Measurements from ENCODE around the gene HNRNPA3.
"Not testable (repeated sequence)": the region's sequence is repeated elsewhere in the genome, so short reads cannot be mapped to it uniquely, and the experiment has no call there.

The HNRNPA3 gene

GRCh38 chr2:177243073-177243472 lies 30.5 kb downstream of the HNRNPA3 start:
- Histone ChIP-seq H3K9me3 (ENCODE audit: control insufficient read depth in 2 of 2, low read length in 2 of 2) (no peaks in the 10 kb centered on the region), H3K4me3 (ENCODE audit: low read length in 2 of 2) (no peak overlapping the region), H3K9ac (ENCODE audit: low read depth in 1 of 2, low read length in 2 of 2) (no peak overlapping the region), H3K27me3 (ENCODE audit: control insufficient read depth in 2 of 2, insufficient read depth in 2 of 2, low read length in 2 of 2) (no peaks in the 10 kb centered on the region), H3K36me3 (ENCODE audit: control insufficient read depth in 2 of 2, insufficient read depth in 2 of 2, low read length in 2 of 2) (peaks cover 0 to 7% of the 10 kb centered on the region in 2 donors), H3K4me1 (ENCODE audit: control insufficient read depth in 2 of 2, insufficient read depth in 2 of 2, low read length in 2 of 2) (peaks cover 55 to 65% of the 10 kb centered on the region in 2 donors), H3K27ac (ENCODE audit: low read depth in 2 of 2, low read length in 2 of 2) (peak overlapping the region; percentile 67 to 71)

DNA sequence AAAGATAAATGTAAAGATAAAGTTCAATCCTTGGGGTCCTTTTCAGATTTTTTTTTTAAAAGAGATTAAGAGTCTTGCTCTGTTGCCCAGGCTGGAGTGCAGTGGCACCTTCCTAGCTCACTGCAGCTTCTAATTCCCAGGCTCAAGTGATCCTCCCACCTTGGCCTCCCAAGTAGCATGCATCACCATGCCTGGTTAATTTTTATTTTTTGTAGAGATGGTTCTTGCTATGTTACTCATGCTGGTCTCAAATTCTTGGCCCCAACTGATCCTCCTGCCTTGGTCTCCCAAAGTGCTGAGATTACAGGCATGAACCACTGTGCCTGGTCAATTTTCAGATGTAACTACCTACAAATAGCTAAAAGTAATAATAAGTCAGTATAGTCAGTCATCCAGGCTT lies 30.9 kb downstream of the HNRNPA3 start:
- no peak overlapping the region for H3K9ac ChIP-seq (ENCODE audit: low read depth in 1 of 2, low read length in 2 of 2)
- peaks cover 51 to 61% of the 10 kb centered on the region in 2 donors for H3K4me1 ChIP-seq (ENCODE audit: control insufficient read depth in 2 of 2, insufficient read depth in 2 of 2, low read length in 2 of 2)
- no peak overlapping the region for H3K4me3 ChIP-seq (ENCODE audit: low read length in 2 of 2)
- H3K27ac ChIP-seq (ENCODE audit: low read depth in 2 of 2, low read length in 2 of 2), result peak overlapping the region; percentile 67 to 71
- H3K36me3 ChIP-seq (ENCODE audit: control insufficient read depth in 2 of 2, insufficient read depth in 2 of 2, low read length in 2 of 2), result peaks cover 0 to 7% of the 10 kb centered on the region in 2 donors
- no peaks in the 10 kb centered on the region for H3K27me3 ChIP-seq (ENCODE audit: control insufficient read depth in 2 of 2, insufficient read depth in 2 of 2, low read length in 2 of 2)
- H3K9me3 ChIP-seq (ENCODE audit: control insufficient read depth in 2 of 2, low read length in 2 of 2), result no peaks in the 10 kb centered on the region

DNA sequence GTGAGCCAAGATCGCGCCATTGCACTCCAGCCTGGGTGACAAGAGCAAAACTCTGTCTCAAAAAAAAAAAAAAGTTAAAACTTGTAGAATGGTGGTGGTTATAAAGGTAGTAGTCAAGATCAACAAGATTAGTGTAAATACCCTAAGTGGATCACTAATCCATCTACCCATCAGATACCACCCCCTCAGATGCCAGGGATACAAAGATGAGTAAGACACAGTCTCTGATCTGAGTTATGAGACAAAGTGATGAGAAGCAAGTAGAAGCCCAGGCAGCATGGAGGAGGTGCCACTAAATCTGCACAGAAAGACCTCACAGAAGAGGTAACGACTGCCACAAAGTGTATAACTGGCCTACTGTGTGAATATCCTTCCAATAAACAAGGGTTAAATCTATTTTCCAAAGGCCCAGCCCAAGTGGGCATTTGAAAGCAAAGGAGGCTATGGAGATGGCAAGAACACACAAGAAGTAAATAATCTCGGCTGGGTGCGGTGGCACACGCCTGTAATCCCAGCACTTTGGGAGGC lies 31.7 kb downstream of the HNRNPA3 start:
- Histone ChIP-seq H3K27me3 (ENCODE audit: control insufficient read depth in 2 of 2, insufficient read depth in 2 of 2, low read length in 2 of 2) (no peaks in the 10 kb centered on the region), H3K27ac (ENCODE audit: low read depth in 2 of 2, low read length in 2 of 2) (no peak overlapping the region), H3K4me3 (ENCODE audit: low read length in 2 of 2) (no peak overlapping the region), H3K9me3 (ENCODE audit: control insufficient read depth in 2 of 2, low read length in 2 of 2) (no peaks in the 10 kb centered on the region), H3K9ac (ENCODE audit: low read depth in 1 of 2, low read length in 2 of 2) (no peak overlapping the region), H3K4me1 (ENCODE audit: control insufficient read depth in 2 of 2, insufficient read depth in 2 of 2, low read length in 2 of 2) (peaks cover 43 to 57% of the 10 kb centered on the region in 2 donors), H3K36me3 (ENCODE audit: control insufficient read depth in 2 of 2, insufficient read depth in 2 of 2, low read length in 2 of 2) (peaks cover 0 to 7% of the 10 kb centered on the region in 2 donors)

DNA sequence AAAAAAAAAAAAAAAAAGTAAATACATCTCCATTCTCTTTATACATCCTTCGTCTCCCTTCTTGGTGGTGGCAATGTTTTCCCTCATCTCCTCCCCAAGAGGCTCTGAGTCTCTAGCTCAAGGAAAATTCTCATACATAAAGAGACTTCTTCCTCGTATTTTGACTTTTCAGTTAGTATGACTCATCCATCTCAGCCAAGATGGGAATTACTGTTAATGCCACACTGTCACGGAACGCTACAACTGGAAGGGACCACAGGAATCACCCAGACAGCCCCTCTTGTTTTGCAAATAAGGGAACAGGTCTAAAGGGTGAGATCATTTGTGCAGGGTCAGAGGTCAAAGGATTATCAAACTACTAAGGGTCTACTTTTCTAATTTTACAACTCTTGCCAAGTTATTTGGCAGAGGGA lies 32.4 kb downstream of the HNRNPA3 start:
- Histone ChIP-seq H3K9me3 (ENCODE audit: control insufficient read depth in 2 of 2, low read length in 2 of 2) (no peaks in the 10 kb centered on the region), H3K4me1 (ENCODE audit: control insufficient read depth in 2 of 2, insufficient read depth in 2 of 2, low read length in 2 of 2) (peaks cover 37 to 51% of the 10 kb centered on the region in 2 donors), H3K27me3 (ENCODE audit: control insufficient read depth in 2 of 2, insufficient read depth in 2 of 2, low read length in 2 of 2) (no peaks in the 10 kb centered on the region), H3K4me3 (ENCODE audit: low read length in 2 of 2) (peak overlapping the region in 1 of 2 donors; percentile 31), H3K27ac (ENCODE audit: low read depth in 2 of 2, low read length in 2 of 2) (peak overlapping the region in 1 of 2 donors; percentile 49), H3K9ac (ENCODE audit: low read depth in 1 of 2, low read length in 2 of 2) (no peak overlapping the region), H3K36me3 (ENCODE audit: control insufficient read depth in 2 of 2, insufficient read depth in 2 of 2, low read length in 2 of 2) (peaks cover 0 to 7% of the 10 kb centered on the region in 2 donors)

- H3K27ac ChIP-seq (ENCODE audit: low read depth in 2 of 2, low read length in 2 of 2), result no peak overlapping the region
- H3K9ac ChIP-seq (ENCODE audit: low read depth in 1 of 2, low read length in 2 of 2), result no peak overlapping the region
These were observed 33.4 kb downstream of the HNRNPA3 start for GRCh38 chr2:177246000-177246399.

DNA sequence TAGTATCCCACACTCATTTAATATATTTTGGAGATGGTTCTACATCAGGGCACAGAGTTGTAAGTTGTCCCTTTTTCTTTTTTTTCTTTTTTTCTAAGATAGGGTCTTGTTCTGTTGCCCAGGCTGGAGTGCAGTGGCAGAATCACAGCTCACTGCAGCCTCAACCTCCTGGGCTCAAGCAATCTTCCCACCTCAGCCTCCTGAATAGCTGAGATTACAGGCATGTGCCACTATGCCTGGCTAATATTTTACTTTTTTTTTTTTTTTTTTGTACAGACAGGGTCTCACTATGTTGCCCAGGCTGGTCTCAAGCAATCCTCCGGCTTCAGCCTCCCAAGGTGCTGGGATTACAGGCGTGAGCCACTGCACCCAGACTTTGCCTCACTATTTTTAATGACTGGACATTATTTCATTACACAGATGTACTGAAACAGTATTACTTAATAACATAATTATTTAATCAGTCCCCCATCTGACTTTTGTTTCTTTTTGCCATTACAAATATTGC lies 34.0 kb downstream of the HNRNPA3 start:
- not testable (repeated sequence) for H3K27me3 ChIP-seq (ENCODE audit: control insufficient read depth in 2 of 2, insufficient read depth in 2 of 2, low read length in 2 of 2); H3K9ac ChIP-seq (ENCODE audit: low read depth in 1 of 2, low read length in 2 of 2); H3K36me3 ChIP-seq (ENCODE audit: control insufficient read depth in 2 of 2, insufficient read depth in 2 of 2, low read length in 2 of 2); H3K4me3 ChIP-seq (ENCODE audit: low read length in 2 of 2); H3K27ac ChIP-seq (ENCODE audit: low read depth in 2 of 2, low read length in 2 of 2); H3K9me3 ChIP-seq (ENCODE audit: control insufficient read depth in 2 of 2, low read length in 2 of 2)
- H3K4me1 ChIP-seq (ENCODE audit: control insufficient read depth in 2 of 2, insufficient read depth in 2 of 2, low read length in 2 of 2), result peaks cover 36 to 42% of the 10 kb centered on the region in 2 donors

More at GRCh38 chr2:177246000-177246399, 33.4 kb downstream of the HNRNPA3 start:
- H3K9me3 ChIP-seq (ENCODE audit: control insufficient read depth in 2 of 2, low read length in 2 of 2), result no peaks in the 10 kb centered on the region
- no peaks in the 10 kb centered on the region for H3K27me3 ChIP-seq (ENCODE audit: control insufficient read depth in 2 of 2, insufficient read depth in 2 of 2, low read length in 2 of 2)
- no peak overlapping the region for H3K4me3 ChIP-seq (ENCODE audit: low read length in 2 of 2)
- H3K4me1 ChIP-seq (ENCODE audit: control insufficient read depth in 2 of 2, insufficient read depth in 2 of 2, low read length in 2 of 2), result peaks cover 33 to 42% of the 10 kb centered on the region in 2 donors
- peaks cover 0 to 7% of the 10 kb centered on the region in 2 donors for H3K36me3 ChIP-seq (ENCODE audit: control insufficient read depth in 2 of 2, insufficient read depth in 2 of 2, low read length in 2 of 2)

- peaks cover 34 to 40% of the 10 kb centered on the region in 2 donors for H3K4me1 ChIP-seq (ENCODE audit: control insufficient read depth in 2 of 2, insufficient read depth in 2 of 2, low read length in 2 of 2)
- H3K27ac ChIP-seq (ENCODE audit: low read depth in 2 of 2, low read length in 2 of 2), result no peak overlapping the region
- no peak overlapping the region for H3K9ac ChIP-seq (ENCODE audit: low read depth in 1 of 2, low read length in 2 of 2)
- H3K9me3 ChIP-seq (ENCODE audit: control insufficient read depth in 2 of 2, low read length in 2 of 2), result no peaks in the 10 kb centered on the region
- H3K4me3 ChIP-seq (ENCODE audit: low read length in 2 of 2), result no peak overlapping the region
- H3K36me3 ChIP-seq (ENCODE audit: control insufficient read depth in 2 of 2, insufficient read depth in 2 of 2, low read length in 2 of 2), result peaks cover 0 to 7% of the 10 kb centered on the region in 2 donors
- no peaks in the 10 kb centered on the region for H3K27me3 ChIP-seq (ENCODE audit: control insufficient read depth in 2 of 2, insufficient read depth in 2 of 2, low read length in 2 of 2)
These were observed 35.2 kb downstream of the HNRNPA3 start for GRCh38 chr2:177247693-177248262.

- no peak overlapping the region for H3K27ac ChIP-seq (ENCODE audit: low read depth in 2 of 2, low read length in 2 of 2)
- H3K27me3 ChIP-seq (ENCODE audit: control insufficient read depth in 2 of 2, insufficient read depth in 2 of 2, low read length in 2 of 2), result no peaks in the 10 kb centered on the region
- no peak overlapping the region for H3K4me3 ChIP-seq (ENCODE audit: low read length in 2 of 2)
- H3K9me3 ChIP-seq (ENCODE audit: control insufficient read depth in 2 of 2, low read length in 2 of 2), result no peaks in the 10 kb centered on the region
- H3K4me1 ChIP-seq (ENCODE audit: control insufficient read depth in 2 of 2, insufficient read depth in 2 of 2, low read length in 2 of 2), result peaks cover 34 to 39% of the 10 kb centered on the region in 2 donors
- no peak overlapping the region for H3K9ac ChIP-seq (ENCODE audit: low read depth in 1 of 2, low read length in 2 of 2)
- no peaks in the 10 kb centered on the region for H3K36me3 ChIP-seq (ENCODE audit: control insufficient read depth in 2 of 2, insufficient read depth in 2 of 2, low read length in 2 of 2)
These were observed 36.4 kb downstream of the HNRNPA3 start for GRCh38 chr2:177249038-177249437.

DNA sequence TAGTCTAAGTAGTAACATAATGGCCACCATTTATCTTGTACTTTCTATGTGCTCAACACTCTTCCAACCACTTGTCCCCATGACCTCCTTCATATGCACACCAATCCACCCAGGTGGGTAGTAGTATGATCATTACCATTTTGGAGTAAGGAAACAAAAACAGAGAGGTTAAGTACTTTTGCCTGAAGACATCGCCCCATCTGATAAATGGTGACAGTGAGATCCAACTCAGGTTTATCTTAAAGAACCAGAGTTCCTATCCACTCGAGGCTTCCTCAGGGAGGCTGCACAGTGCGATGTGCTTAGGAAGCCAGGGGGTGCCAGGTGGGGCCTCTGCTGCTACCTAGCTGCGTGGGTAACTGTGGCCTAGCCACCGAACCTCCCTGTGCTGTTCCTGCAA lies 37.9 kb downstream of the HNRNPA3 start:
- no peak overlapping the region for H3K27ac ChIP-seq (ENCODE audit: low read depth in 2 of 2, low read length in 2 of 2)

DNA sequence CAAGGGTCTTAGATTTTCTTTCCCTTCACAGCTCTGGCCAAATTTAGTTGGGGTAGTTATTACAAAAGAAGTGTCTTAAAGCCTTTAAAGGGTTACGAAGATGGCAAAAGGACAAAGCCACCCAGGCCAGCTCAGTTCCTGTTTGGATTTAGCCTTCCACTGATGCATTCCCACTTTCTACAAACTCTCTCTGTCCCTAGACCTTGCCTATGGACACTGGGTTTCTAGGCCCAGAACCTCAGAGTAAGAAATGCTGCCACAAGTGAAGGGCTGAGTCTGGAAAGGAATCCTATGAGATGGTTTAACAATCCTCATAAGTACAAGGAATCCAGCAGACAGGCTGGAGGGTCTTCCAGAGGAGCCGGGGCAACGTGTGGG lies 38.6 kb downstream of the HNRNPA3 start:
- Histone ChIP-seq H3K27me3 (ENCODE audit: control insufficient read depth in 2 of 2, insufficient read depth in 2 of 2, low read length in 2 of 2) (no peaks in the 10 kb centered on the region), H3K4me3 (ENCODE audit: low read length in 2 of 2) (no peak overlapping the region), H3K36me3 (ENCODE audit: control insufficient read depth in 2 of 2, insufficient read depth in 2 of 2, low read length in 2 of 2) (no peaks in the 10 kb centered on the region), H3K27ac (ENCODE audit: low read depth in 2 of 2, low read length in 2 of 2) (peak overlapping the region; percentile 42 to 50), H3K9ac (ENCODE audit: low read depth in 1 of 2, low read length in 2 of 2) (no peak overlapping the region), H3K9me3 (ENCODE audit: control insufficient read depth in 2 of 2, low read length in 2 of 2) (no peaks in the 10 kb centered on the region), H3K4me1 (ENCODE audit: control insufficient read depth in 2 of 2, insufficient read depth in 2 of 2, low read length in 2 of 2) (peaks cover 46 to 47% of the 10 kb centered on the region in 2 donors)

More for the DNA sequence above, 37.9 kb downstream of the HNRNPA3 start:
- Histone ChIP-seq H3K4me3 (ENCODE audit: low read length in 2 of 2) (no peak overlapping the region), H3K27me3 (ENCODE audit: control insufficient read depth in 2 of 2, insufficient read depth in 2 of 2, low read length in 2 of 2) (no peaks in the 10 kb centered on the region), H3K9me3 (ENCODE audit: control insufficient read depth in 2 of 2, low read length in 2 of 2) (no peaks in the 10 kb centered on the region), H3K4me1 (ENCODE audit: control insufficient read depth in 2 of 2, insufficient read depth in 2 of 2, low read length in 2 of 2) (peaks cover 45 to 48% of the 10 kb centered on the region in 2 donors), H3K36me3 (ENCODE audit: control insufficient read depth in 2 of 2, insufficient read depth in 2 of 2, low read length in 2 of 2) (no peaks in the 10 kb centered on the region), H3K9ac (ENCODE audit: low read depth in 1 of 2, low read length in 2 of 2) (no peak overlapping the region)
